Natural killer cell (primary cell): Measurements from ENCODE around the gene EFHC1. TPM values are rescaled to one million over a fixed set of nuclear protein-coding genes. Genes with fewer than 3 reads are reported as not detected.
A peak's percentile ranks its signal among the peaks of the same experiment; 100 is the strongest.

ENCODE experiments used
- ATAC-seq, 3 donors: fragments of 150-1000 bp in 2 of 3; fragments of 200-7000 bp in 1 of 3; cut with Tn5 transposase; 1 replicate in 1 of 3; 2 replicates in 2 of 3; pipeline ENCODE4 v1.10.0; 2021; ENCODE audit warnings: mild to moderate bottlenecking in 2 of 3, moderate library complexity in 2 of 3
- DNase-seq, 2 donors: peaks; one replicate each; pipeline versions ENCODE4 v3.0.0 to v3.0.0-alpha.2; 2013 to 2021; ENCODE audit warnings: mixed read lengths in 1 of 2
- H3K27ac ChIP-seq: one replicate; pipeline ENCODE4 v1.5.1; 2013; ENCODE audit warnings: mild to moderate bottlenecking, low read length
- H3K27me3 ChIP-seq: one replicate; pipeline ENCODE4 v1.6.1; 2013; ENCODE audit warnings: low read length; ENCODE audit not compliant: control insufficient read depth, insufficient read depth
- H3K36me3 ChIP-seq: one replicate; pipeline ENCODE4 v1.6.1; 2013; ENCODE audit warnings: low read length; ENCODE audit not compliant: control insufficient read depth, insufficient read depth
- H3K4me1 ChIP-seq: one replicate; pipeline ENCODE4 v1.6.1; 2013; ENCODE audit warnings: low read length; ENCODE audit not compliant: control insufficient read depth, insufficient read depth
- H3K4me3 ChIP-seq: one replicate; pipeline ENCODE4 v1.5.1; 2013; ENCODE audit warnings: low read length
- H3K9me3 ChIP-seq: one replicate; pipeline ENCODE4 v1.6.1; 2013; ENCODE audit warnings: low read length; ENCODE audit not compliant: control insufficient read depth, insufficient read depth
- H3K27ac Mint-ChIP-seq, 2 donors: one replicate each; pipeline ENCODE4 v1.8.0; 2022; ENCODE audit warnings: mild to moderate bottlenecking in 2 of 2, mixed read lengths in 2 of 2, moderate library complexity in 1 of 2
- H3K27me3 Mint-ChIP-seq, 2 donors: one replicate each; pipeline ENCODE4 v1.8.0; 2022; ENCODE audit warnings: low read depth in 2 of 2, mixed read lengths in 2 of 2
- H3K36me3 Mint-ChIP-seq: one replicate; pipeline ENCODE4 v1.8.0; 2022; ENCODE audit warnings: mixed read lengths
- H3K4me1 Mint-ChIP-seq, 2 donors: one replicate each; pipeline ENCODE4 v1.8.0; 2022; ENCODE audit warnings: mixed read lengths in 2 of 2
- H3K4me3 Mint-ChIP-seq: one replicate; pipeline ENCODE4 v1.8.0; 2022; ENCODE audit warnings: mild to moderate bottlenecking, moderate library complexity, mixed read lengths
- H3K9me3 Mint-ChIP-seq, 2 donors: one replicate each; pipeline ENCODE4 v1.8.0; 2022; ENCODE audit warnings: mixed read lengths in 2 of 2
- CTCF ChIP-seq: fragments of 200-600 bp; IDR thresholded peaks from one replicate; pipeline ENCODE4 v1.8.0; 2022; ENCODE audit warnings: antibody characterized with exemption
- WGBS: methylation state at CpG from one replicate; pipeline ENCODE4 v1.1.7; 2013; ENCODE audit warnings: missing lambda C conversion rate; ENCODE audit not compliant: insufficient coverage; 5-methylcytosine and 5-hydroxymethylcytosine counted together
- intact Hi-C: fragments of 100-400 bp; cut with micrococcal nuclease; formaldehyde crosslinking; loops from one replicate; pipeline ENCODE4 v1.14.2; 2022
- total RNA-seq, 4 donors: library from RNA; stranded (reverse); fragments of 120-200 nt in 1 of 4; gene quantifications; one replicate each; pipeline versions ENCODE4 v1.2.3 to v1.2.4, GENCODE V29; 2013 to 2022

Gene EFHC1
- total RNA-seq, 3 donors from 2014 or later (not counting 1 experiment from before 2014, with no cell fraction given): 10.7 to 20.9 (median 13.7) TPM

- Mint-ChIP-seq H3K27me3 (no peaks in the 10 kb centered on the region), H3K4me3 (peak overlapping the region; percentile 91), H3K9me3 (no peaks in the 10 kb centered on the region), H3K36me3 (no peaks in the 10 kb centered on the region), H3K4me1 (peaks cover 42 to 52% of the 10 kb centered on the region in 2 donors), H3K27ac (peak overlapping the region; percentile 96 to 98)
- H3K36me3 ChIP-seq: no peaks in the 10 kb centered on the region
- peak overlapping the region; percentile 82 for H3K27ac ChIP-seq
- H3K9me3 ChIP-seq: no peaks in the 10 kb centered on the region
- peak; percentile 56 to 69 (median 59) for ATAC-seq
- H3K4me3 ChIP-seq: no peak overlapping the region
- intact Hi-C loops: loop anchor here (2.0 to 10.0 kb wide), 4 partner anchors 29 to 215 kb away; partner anchors contain the start of gene MCM3
- peaks cover 25% of the 10 kb centered on the region for H3K4me1 ChIP-seq
- WGBS: 0% methylated on average over 8 of the region's 8 CpGs
- TF ChIP-seq CTCF: peak; percentile 35
- no peaks in the 10 kb centered on the region for H3K27me3 ChIP-seq
- peak in 1 of 2 donors; percentile 81 for DNase-seq
Observed at GRCh38 chr6:52389626-52390360, 30.3 kb upstream of the EFHC1 start.

GRCh38 chr6:52390361-52390727 lies 29.8 kb upstream of the EFHC1 start:
- Mint-ChIP-seq H3K4me3 (peak overlapping the region; percentile 91), H3K9me3 (no peaks in the 10 kb centered on the region), H3K27ac (peak overlapping the region; percentile 96 to 98), H3K27me3 (no peaks in the 10 kb centered on the region), H3K4me1 (peaks cover 42 to 52% of the 10 kb centered on the region in 2 donors), H3K36me3 (no peaks in the 10 kb centered on the region)
- peak; percentile 78 to 89 (median 86) for ATAC-seq
- DNase-seq: peak; percentile 40 to 90
- no peak for TF ChIP-seq CTCF
- H3K27ac ChIP-seq: peak overlapping the region; percentile 82
- 0% methylated on average over 4 of the region's 4 CpGs for WGBS
- no peak overlapping the region for H3K4me3 ChIP-seq
- no peaks in the 10 kb centered on the region for H3K27me3 ChIP-seq
- H3K9me3 ChIP-seq: no peaks in the 10 kb centered on the region
- intact Hi-C loops: loop anchor here (2.0 to 10.0 kb wide), 4 partner anchors 30 to 216 kb away; partner anchors contain the start of gene MCM3
- no peaks in the 10 kb centered on the region for H3K36me3 ChIP-seq
- H3K4me1 ChIP-seq: peaks cover 26% of the 10 kb centered on the region

- Histone ChIP-seq H3K9me3 (no peaks in the 10 kb centered on the region), H3K27ac (no peak overlapping the region), H3K4me3 (no peak overlapping the region), H3K27me3 (no peaks in the 10 kb centered on the region), H3K36me3 (no peaks in the 10 kb centered on the region), H3K4me1 (peaks cover 26% of the 10 kb centered on the region)
- Mint-ChIP-seq H3K4me1 (peaks cover 52 to 58% of the 10 kb centered on the region in 2 donors), H3K36me3 (no peaks in the 10 kb centered on the region), H3K27me3 (no peaks in the 10 kb centered on the region), H3K27ac (peak overlapping the region; percentile 96 to 98), H3K4me3 (no peak overlapping the region), H3K9me3 (no peaks in the 10 kb centered on the region)
- WGBS: 87% methylated on average over 1 of the region's 1 CpG
- intact Hi-C loops: loop anchor here (2.0 to 10.0 kb wide), 4 partner anchors 31 to 217 kb away; partner anchors contain the start of gene MCM3
- TF ChIP-seq CTCF: no peak
- no peak for DNase-seq
- ATAC-seq: no peak
Observed at GRCh38 chr6:52391599-52391998, 28.5 kb upstream of the EFHC1 start.
